TTC549 (cell line): ENCODE results near the gene CAMK4.
"Not testable (repeated sequence)": the region's sequence is repeated elsewhere in the genome, so short reads cannot be mapped to it uniquely, and the experiment has no call there.

Experiments used
- FAIRE-seq: peaks from 2 replicates; lab custom pipeline; 2012; peaks lifted over from hg19 to GRCh38; lab: Jason Lieb, UNC

CAMK4 gene

GRCh38 chr5:111385970-111386831 is 162.0 kb downstream of the CAMK4 start:
- FAIRE-seq, result no peak

- FAIRE-seq, result no peak
Measured at GRCh38 chr5:111386832-111387162, 162.6 kb downstream of the CAMK4 start.

GRCh38 chr5:111387361-111387760 is 163.2 kb downstream of the CAMK4 start:
- FAIRE-seq, result no peak

- FAIRE-seq, result no peak
Measured at GRCh38 chr5:111389390-111390082, 165.4 kb downstream of the CAMK4 start.

- FAIRE-seq, result no peak
Measured at GRCh38 chr5:111392181-111392580, 168.0 kb downstream of the CAMK4 start.

GRCh38 chr5:111394586-111394985 is 170.4 kb downstream of the CAMK4 start:
- no peak for FAIRE-seq

- no peak for FAIRE-seq
Measured at GRCh38 chr5:111398013-111398412, 173.8 kb downstream of the CAMK4 start.

GRCh38 chr5:111399113-111399512 is 174.9 kb downstream of the CAMK4 start:
- no peak for FAIRE-seq

GRCh38 chr5:111401906-111402305 is 177.7 kb downstream of the CAMK4 start:
- FAIRE-seq, result no peak

- FAIRE-seq, result no peak
Measured at GRCh38 chr5:111404270-111404769, 180.1 kb downstream of the CAMK4 start.

- no peak for FAIRE-seq
Measured at GRCh38 chr5:111407562-111407961, 183.4 kb downstream of the CAMK4 start.

- FAIRE-seq, result no peak
Measured at GRCh38 chr5:111408817-111409216, 184.6 kb downstream of the CAMK4 start.

- FAIRE-seq, result not testable (repeated sequence)
Measured at GRCh38 chr5:111409266-111409665, 185.1 kb downstream of the CAMK4 start.

- not testable (repeated sequence) for FAIRE-seq
Measured at GRCh38 chr5:111410067-111410466, 185.9 kb downstream of the CAMK4 start.

- FAIRE-seq, result no peak
Measured at GRCh38 chr5:111411301-111411700, 187.1 kb downstream of the CAMK4 start.

- no peak for FAIRE-seq
Measured at GRCh38 chr5:111412593-111412992, 188.4 kb downstream of the CAMK4 start.

GRCh38 chr5:111415053-111415452 is 190.9 kb downstream of the CAMK4 start:
- FAIRE-seq, result no peak

- FAIRE-seq, result no peak
Measured at GRCh38 chr5:111422245-111422644, 198.1 kb downstream of the CAMK4 start.

- FAIRE-seq, result no peak
Measured at GRCh38 chr5:111422747-111423720, 198.8 kb downstream of the CAMK4 start.

- FAIRE-seq, result no peak
Measured at GRCh38 chr5:111425205-111425604, 201.0 kb downstream of the CAMK4 start.

GRCh38 chr5:111427762-111428161 is 203.6 kb downstream of the CAMK4 start:
- no peak for FAIRE-seq

- FAIRE-seq, result no peak
Measured at GRCh38 chr5:111432883-111433536, 208.8 kb downstream of the CAMK4 start.
